GM18505 (cell line): Measurements from ENCODE around the gene NGEF.

Experiments
- ATAC-seq: cut with Tn5 transposase; IDR thresholded peaks from one replicate; pipeline ENCODE4 v1.9.1; 2021; ENCODE audit not compliant: unreplicated experiment
- POLR2A ChIP-seq: IDR thresholded peaks from 4 replicates; pipeline ENCODE4 v1.6.1; 2011; ENCODE audit warnings: borderline replicate concordance; ENCODE audit not compliant: insufficient read depth, insufficient read length; ENCODE audit errors: extremely low read depth

NGEF gene

GRCh38 chr2:233007739-233008138 is 5.3 kb downstream of the NGEF start:
- no peak for TF ChIP-seq POLR2A
- no peak for ATAC-seq

- TF ChIP-seq POLR2A = no peak
- ATAC-seq = no peak
Observed at GRCh38 chr2:233007270-233007669, 5.8 kb downstream of the NGEF start.

GRCh38 chr2:233006648-233007047 is 6.4 kb downstream of the NGEF start:
- no peak for TF ChIP-seq POLR2A
- no peak for ATAC-seq

- TF ChIP-seq POLR2A = no peak
- ATAC-seq = no peak
Observed at GRCh38 chr2:233005096-233005495, 8.0 kb downstream of the NGEF start.

GRCh38 chr2:233003658-233004555 is 9.1 kb downstream of the NGEF start:
- TF ChIP-seq POLR2A = no peak
- no peak for ATAC-seq

GRCh38 chr2:233002829-233003657 is 10.0 kb downstream of the NGEF start:
- no peak for ATAC-seq
- no peak for TF ChIP-seq POLR2A

GRCh38 chr2:233000886-233001750 is 11.9 kb downstream of the NGEF start:
- ATAC-seq = no peak
- no peak for TF ChIP-seq POLR2A

- no peak for ATAC-seq
- TF ChIP-seq POLR2A = no peak
Observed at GRCh38 chr2:232999354-232999753, 13.7 kb downstream of the NGEF start.

GRCh38 chr2:232998666-232998985 is 14.4 kb downstream of the NGEF start:
- TF ChIP-seq POLR2A = no peak
- no peak for ATAC-seq

- TF ChIP-seq POLR2A = no peak
- no peak for ATAC-seq
Observed at GRCh38 chr2:232997749-232998665, 15.0 kb downstream of the NGEF start.

- no peak for TF ChIP-seq POLR2A
- ATAC-seq = no peak
Observed at GRCh38 chr2:232994446-232994845, 18.6 kb downstream of the NGEF start.

GRCh38 chr2:232993231-232993821 is 19.7 kb downstream of the NGEF start:
- ATAC-seq = no peak
- TF ChIP-seq POLR2A = no peak
